Tracheal epithelial cell (primary cell): ENCODE data around the gene ESPN. TPM values are rescaled to one million over a fixed set of nuclear protein-coding genes. Genes with fewer than 3 reads are reported as not detected.

Experiments used
- total RNA-seq: library from RNA; depleted of rRNA; stranded (reverse); fragments of >200 nt; gene quantifications from 2 replicates; pipeline ENCODE4 v1.2.1, GENCODE V29; 2014

The ESPN gene
- total RNA-seq = 14.5 and 17.3 TPM in 2 replicates

GRCh38 chr1:6424619-6425593, at the start of gene ESPN:
Gene ESPN, plus strand, starts transcription at chr1:6424776. Its CDS starts 180 bp downstream, at chr1:6424956.

GRCh38 chr1:6393400-6394187, 31.0 kb upstream of the ESPN start, which contains the start of gene ACOT7:
Gene ACOT7, minus strand, starts transcription at chr1:6393767. Its CDS starts 368 bp downstream, at chr1:6393399.

GRCh38 chr1:6419804-6420453, 4.6 kb upstream of the ESPN start, which contains the start of gene HES2:
Gene HES2, minus strand, starts transcription at chr1:6419919. Its CDS starts 99 bp downstream, at chr1:6419820.

GRCh38 chr1:6466023-6466422, 41.4 kb downstream of the ESPN start, which contains the start of gene TNFRSF25:
Gene TNFRSF25, minus strand, starts transcription at chr1:6466173. Its CDS starts 66 bp downstream, at chr1:6466107.

GRCh38 chr1:6491480-6491962, 66.9 kb downstream of the ESPN start, which contains the start of gene PLEKHG5:
Gene PLEKHG5, minus strand, starts transcription at chr1:6491667. Its CDS starts 14,096 bp downstream, at chr1:6477571.

Other genes with a start within 250 kb of the ESPN start
- 0.24 TPM in 1 of 2 replicates, not detected in the other for gene CHD5, start 244.5 kb upstream of the ESPN start, total RNA-seq
- gene RPL22, start 225.2 kb upstream of the ESPN start, total RNA-seq = 142 and 199 TPM in 2 replicates
- gene RNF207, start 218.7 kb upstream of the ESPN start, total RNA-seq = 9.8 and 63.4 TPM in 2 replicates
- 60.3 and 63.9 TPM in 2 replicates for gene ICMT, start 188.8 kb upstream of the ESPN start, total RNA-seq
- not detected in 2 replicates for gene HES3, start 180.6 kb upstream of the ESPN start, total RNA-seq
- 16.4 and 41.1 TPM in 2 replicates for gene GPR153, start 163.7 kb upstream of the ESPN start, total RNA-seq
- 70.6 and 71.2 TPM in 2 replicates for gene ACOT7, start 31.0 kb upstream of the ESPN start, total RNA-seq
- gene HES2, start 4.9 kb upstream of the ESPN start, total RNA-seq = 249 and 299 TPM in 2 replicates
- gene TNFRSF25, start 41.4 kb downstream of the ESPN start, total RNA-seq = 14.9 and 21.0 TPM in 2 replicates
- 49.0 and 59.5 TPM in 2 replicates for gene PLEKHG5, start 66.9 kb downstream of the ESPN start, total RNA-seq
- 14.3 and 15.9 TPM in 2 replicates for gene NOL9, start 129.7 kb downstream of the ESPN start, total RNA-seq
- not detected in 2 replicates for gene TAS1R1, start 130.5 kb downstream of the ESPN start, total RNA-seq
- 11.6 and 16.2 TPM in 2 replicates for gene ZBTB48, start 155.2 kb downstream of the ESPN start, total RNA-seq
- 72.8 and 81.4 TPM in 2 replicates for gene KLHL21, start 178.1 kb downstream of the ESPN start, total RNA-seq
- gene PHF13, start 189.0 kb downstream of the ESPN start, total RNA-seq = 8.4 and 9.6 TPM in 2 replicates
- gene THAP3, start 200.1 kb downstream of the ESPN start, total RNA-seq = 22.7 and 44.8 TPM in 2 replicates